ENCODE measurements around the gene SCFD2.

SCFD2 gene

GRCh38 chr4:53098681-53099121 lies 267.2 kb downstream of the SCFD2 start:
- TF ChIP-seq GATA3 (IDR thresholded peaks at IDR 0.05; ENCODE audit: low read depth, low read length) (no peak), GATA2 (IDR thresholded peaks at IDR 0.05; ENCODE audit: low read depth, low read length) (no peak)

GRCh38 chr4:53094040-53094439 lies 271.8 kb downstream of the SCFD2 start:
- no peak for TF ChIP-seq GATA3 (IDR thresholded peaks at IDR 0.05; ENCODE audit: low read depth, low read length)
- no peak for TF ChIP-seq GATA2 (IDR thresholded peaks at IDR 0.05; ENCODE audit: low read depth, low read length)

GRCh38 chr4:53089936-53090729 lies 275.7 kb downstream of the SCFD2 start:
- TF ChIP-seq GATA3 (IDR thresholded peaks at IDR 0.05; ENCODE audit: low read depth, low read length) (no peak), GATA2 (IDR thresholded peaks at IDR 0.05; ENCODE audit: low read depth, low read length) (no peak)

GRCh38 chr4:53088152-53088551 lies 277.7 kb downstream of the SCFD2 start:
- TF ChIP-seq GATA2 (IDR thresholded peaks at IDR 0.05; ENCODE audit: low read depth, low read length): no peak
- no peak for TF ChIP-seq GATA3 (IDR thresholded peaks at IDR 0.05; ENCODE audit: low read depth, low read length)

- TF ChIP-seq GATA3 (IDR thresholded peaks at IDR 0.05; ENCODE audit: low read depth, low read length) (no peak), GATA2 (IDR thresholded peaks at IDR 0.05; ENCODE audit: low read depth, low read length) (no peak)
Observed at GRCh38 chr4:53076374-53076958, 289.4 kb downstream of the SCFD2 start.

- TF ChIP-seq GATA2 (IDR thresholded peaks at IDR 0.05; ENCODE audit: low read depth, low read length) (no peak), GATA3 (IDR thresholded peaks at IDR 0.05; ENCODE audit: low read depth, low read length) (no peak)
Observed at GRCh38 chr4:53075162-53075785, 290.6 kb downstream of the SCFD2 start.

- TF ChIP-seq GATA3 (IDR thresholded peaks at IDR 0.05; ENCODE audit: low read depth, low read length) (no peak), GATA2 (IDR thresholded peaks at IDR 0.05; ENCODE audit: low read depth, low read length) (no peak)
Observed at GRCh38 chr4:53068755-53069330, 297.0 kb downstream of the SCFD2 start.

GRCh38 chr4:53067125-53067802 lies 298.6 kb downstream of the SCFD2 start:
- no peak for TF ChIP-seq GATA2 (IDR thresholded peaks at IDR 0.05; ENCODE audit: low read depth, low read length)
- TF ChIP-seq GATA3 (IDR thresholded peaks at IDR 0.05; ENCODE audit: low read depth, low read length): no peak

GRCh38 chr4:53066155-53066554 lies 299.7 kb downstream of the SCFD2 start:
- TF ChIP-seq GATA3 (IDR thresholded peaks at IDR 0.05; ENCODE audit: low read depth, low read length): no peak
- TF ChIP-seq GATA2 (IDR thresholded peaks at IDR 0.05; ENCODE audit: low read depth, low read length): no peak

- no peak for TF ChIP-seq GATA2 (IDR thresholded peaks at IDR 0.05; ENCODE audit: low read depth, low read length)
- TF ChIP-seq GATA3 (IDR thresholded peaks at IDR 0.05; ENCODE audit: low read depth, low read length): no peak
Observed at GRCh38 chr4:53064609-53065008, 301.3 kb downstream of the SCFD2 start.

- no peak for TF ChIP-seq GATA2 (IDR thresholded peaks at IDR 0.05; ENCODE audit: low read depth, low read length)
- TF ChIP-seq GATA3 (IDR thresholded peaks at IDR 0.05; ENCODE audit: low read depth, low read length): no peak
Observed at GRCh38 chr4:53061091-53061850, 304.6 kb downstream of the SCFD2 start.

- no peak for TF ChIP-seq GATA3 (IDR thresholded peaks at IDR 0.05; ENCODE audit: low read depth, low read length)
- no peak for TF ChIP-seq GATA2 (IDR thresholded peaks at IDR 0.05; ENCODE audit: low read depth, low read length)
Observed at GRCh38 chr4:53060278-53060677, 305.6 kb downstream of the SCFD2 start.

GRCh38 chr4:53059871-53060270 lies 306.0 kb downstream of the SCFD2 start:
- no peak for TF ChIP-seq GATA3 (IDR thresholded peaks at IDR 0.05; ENCODE audit: low read depth, low read length)
- no peak for TF ChIP-seq GATA2 (IDR thresholded peaks at IDR 0.05; ENCODE audit: low read depth, low read length)

Data from SH-SY5Y (cell line).